Retina (tissue), 1 donor: Measurements from ENCODE around the gene GBP1.
"Not testable (repeated sequence)": the region's sequence is repeated elsewhere in the genome, so short reads cannot be mapped to it uniquely, and the experiment has no call there.

Experiments
- DNase-seq: peaks from one replicate; pipeline ENCODE4 v3.0.0-alpha.2; 2016

GBP1 gene

DNA sequence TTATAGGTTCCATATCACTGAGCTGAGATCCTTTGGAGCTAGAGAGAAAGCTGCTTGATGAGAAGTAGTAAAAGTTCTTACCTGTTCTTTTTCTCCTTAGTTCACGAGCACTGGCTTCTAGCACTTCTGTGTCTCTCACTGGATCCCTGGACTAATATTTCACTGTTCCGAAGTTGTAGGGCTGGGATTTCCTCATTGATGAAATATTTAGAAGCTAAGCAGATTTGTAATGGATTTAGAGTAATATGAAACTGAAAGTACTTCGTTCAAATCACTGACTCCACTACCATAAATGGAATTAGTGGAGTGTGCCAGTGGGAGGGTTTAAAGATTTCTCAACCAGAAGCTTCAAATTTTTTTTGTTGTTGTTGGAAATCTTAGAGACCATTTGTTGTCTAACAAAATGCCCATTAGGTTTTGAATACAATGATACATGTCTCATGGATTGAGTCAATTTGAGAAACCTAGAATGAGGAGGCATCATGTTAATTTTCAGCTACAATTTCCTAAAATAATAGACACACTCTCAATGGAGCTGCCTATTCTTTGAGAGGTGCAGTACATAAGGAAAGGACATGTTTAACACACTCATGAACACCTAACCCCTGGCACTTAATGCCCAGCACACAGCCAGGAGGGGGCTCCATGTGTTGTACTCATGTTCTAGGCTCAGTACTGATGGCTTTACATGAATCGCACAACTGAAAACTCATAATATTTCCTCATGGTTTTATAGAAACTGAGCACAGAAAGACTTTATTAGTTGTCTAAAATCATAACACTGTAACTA lies at the start of gene GBP1:
GBP1 (minus strand) TSS at position 130 of the 790 bp plus-strand sequence. CDS start 1,974 bp downstream, outside the sequence.
- no peak for DNase-seq

DNA sequence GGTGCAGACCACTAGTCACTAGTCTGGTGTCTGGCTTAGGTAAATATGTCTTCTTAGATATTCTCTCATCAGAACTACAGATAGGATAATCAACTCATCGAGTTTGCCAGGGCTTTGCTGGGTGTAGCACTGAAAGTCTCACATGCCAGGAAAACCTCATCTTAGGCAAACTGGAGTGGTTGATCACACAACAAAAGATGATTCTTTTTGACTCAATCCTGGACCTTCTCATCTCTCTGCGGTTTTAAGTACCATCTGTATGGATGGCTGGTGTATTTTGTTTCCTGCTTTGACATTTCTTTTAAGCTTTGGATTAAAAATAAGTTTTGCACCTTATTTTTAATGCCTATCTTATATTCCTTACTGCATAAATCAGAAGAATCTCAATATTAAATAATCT lies 49.7 kb upstream of the GBP1 start:
- no peak for DNase-seq

- no peak for DNase-seq
Observed at GRCh38 chr1:89112871-89113613, 48.0 kb upstream of the GBP1 start.

DNA sequence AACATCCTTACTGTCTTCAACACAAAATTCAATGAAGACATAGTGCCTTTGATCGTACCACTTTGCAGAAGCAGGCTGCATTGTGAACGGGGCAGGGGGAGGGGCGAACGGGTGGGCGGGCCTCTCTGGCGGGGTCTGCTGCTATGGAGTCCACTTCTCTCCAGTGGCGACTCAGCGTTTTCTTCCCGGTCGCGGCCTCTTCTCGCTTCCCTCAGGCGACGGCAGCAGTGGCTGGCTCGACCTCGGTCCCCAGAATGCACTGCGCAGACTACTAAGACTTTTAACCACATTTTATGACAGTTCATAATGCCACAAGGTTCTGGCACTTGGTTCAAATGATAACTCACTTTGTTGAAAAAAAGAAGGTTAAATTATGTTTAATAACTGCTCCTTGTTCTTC lies 39.7 kb upstream of the GBP1 start:
- no peak for DNase-seq

DNA sequence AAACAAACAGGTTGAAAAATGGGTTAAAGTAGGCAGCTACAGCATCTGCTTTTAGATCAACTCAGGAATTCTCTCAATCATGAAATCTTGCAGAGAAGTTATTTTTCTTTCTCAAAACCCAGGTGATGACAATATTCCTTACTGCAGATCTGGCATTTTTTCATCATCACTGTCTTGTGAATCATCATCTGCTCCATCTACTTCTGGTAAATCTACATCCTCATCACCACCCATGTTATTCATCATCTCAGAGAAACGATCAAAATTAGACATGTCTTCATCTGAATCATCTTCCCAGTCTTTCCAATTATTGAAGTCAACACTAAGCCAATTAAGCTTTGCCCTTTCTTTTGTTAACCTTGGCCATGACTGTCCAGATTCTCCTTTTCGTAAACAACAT lies 39.1 kb upstream of the GBP1 start:
- DNase-seq, result no peak

- DNase-seq, result no peak
Observed at GRCh38 chr1:89102021-89102420, 37.0 kb upstream of the GBP1 start.

GRCh38 chr1:89100412-89100811 lies 35.4 kb upstream of the GBP1 start:
- no peak for DNase-seq

GRCh38 chr1:89098857-89099256 lies 33.8 kb upstream of the GBP1 start:
- DNase-seq, result no peak

DNA sequence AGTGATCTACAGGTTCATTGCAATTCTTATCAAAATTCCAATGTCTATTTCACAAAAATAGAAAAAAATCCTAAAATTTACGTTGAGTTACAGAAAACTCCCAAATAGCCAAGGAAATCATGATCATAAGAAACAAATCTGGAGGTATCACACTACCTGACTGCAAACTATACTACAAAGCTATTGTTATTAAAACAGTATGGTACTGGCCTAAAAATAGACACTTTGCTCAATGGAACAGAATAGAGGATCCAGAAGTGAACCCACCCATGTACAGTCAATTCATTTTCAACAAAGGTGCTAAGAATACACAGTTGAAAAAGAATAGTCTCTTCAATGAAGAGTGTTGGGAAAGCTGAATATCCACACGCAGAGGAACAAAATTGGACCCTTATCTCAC lies 30.7 kb upstream of the GBP1 start:
- no peak for DNase-seq

- DNase-seq, result no peak
Observed at GRCh38 chr1:89089962-89090361, 25.0 kb upstream of the GBP1 start.

- DNase-seq, result no peak
Observed at GRCh38 chr1:89088572-89088971, 23.6 kb upstream of the GBP1 start.

DNA sequence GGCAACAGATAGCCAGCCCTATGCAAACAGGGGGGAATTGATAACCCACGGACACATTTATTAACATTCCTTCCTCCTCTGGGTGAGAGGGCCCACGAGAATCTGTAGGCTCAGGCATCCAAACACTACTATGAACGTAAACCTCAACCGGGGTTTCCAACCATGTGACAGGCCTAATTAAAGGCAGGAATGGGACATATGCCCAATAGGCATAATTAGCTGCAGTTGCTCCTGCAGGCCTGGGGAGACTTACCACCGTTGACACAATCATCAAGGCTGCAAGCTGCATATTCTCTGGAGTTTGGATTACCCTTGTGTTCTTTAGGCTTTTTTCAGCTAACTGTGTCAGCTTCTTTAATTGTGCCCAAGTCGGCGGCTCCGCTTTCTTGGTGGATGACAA lies 22.2 kb upstream of the GBP1 start:
- no peak for DNase-seq

GRCh38 chr1:89085781-89086180 lies 20.8 kb upstream of the GBP1 start:
- no peak for DNase-seq

- no peak for DNase-seq
Observed at GRCh38 chr1:89081005-89081404, 16.0 kb upstream of the GBP1 start.

DNA sequence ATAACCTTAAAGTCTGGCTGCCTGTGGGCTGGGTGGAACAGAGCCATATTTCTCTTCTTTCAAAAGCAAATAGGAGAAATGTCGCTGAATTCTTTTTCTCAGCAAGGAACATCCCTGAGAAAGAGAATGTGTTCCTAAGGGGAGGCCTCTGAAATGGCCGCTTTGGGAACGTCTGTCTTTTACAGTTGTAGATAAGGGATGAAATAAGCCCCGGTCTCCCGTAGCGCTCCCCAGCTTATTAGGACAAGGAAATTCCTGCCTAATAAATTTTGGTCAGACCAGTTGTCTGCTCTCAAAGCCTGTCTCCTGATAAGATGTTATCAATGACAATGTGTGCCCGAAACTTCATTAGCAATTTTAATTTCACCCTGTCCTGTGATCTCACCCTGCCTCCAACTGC lies 15.1 kb upstream of the GBP1 start:
- not testable (repeated sequence) for DNase-seq

DNA sequence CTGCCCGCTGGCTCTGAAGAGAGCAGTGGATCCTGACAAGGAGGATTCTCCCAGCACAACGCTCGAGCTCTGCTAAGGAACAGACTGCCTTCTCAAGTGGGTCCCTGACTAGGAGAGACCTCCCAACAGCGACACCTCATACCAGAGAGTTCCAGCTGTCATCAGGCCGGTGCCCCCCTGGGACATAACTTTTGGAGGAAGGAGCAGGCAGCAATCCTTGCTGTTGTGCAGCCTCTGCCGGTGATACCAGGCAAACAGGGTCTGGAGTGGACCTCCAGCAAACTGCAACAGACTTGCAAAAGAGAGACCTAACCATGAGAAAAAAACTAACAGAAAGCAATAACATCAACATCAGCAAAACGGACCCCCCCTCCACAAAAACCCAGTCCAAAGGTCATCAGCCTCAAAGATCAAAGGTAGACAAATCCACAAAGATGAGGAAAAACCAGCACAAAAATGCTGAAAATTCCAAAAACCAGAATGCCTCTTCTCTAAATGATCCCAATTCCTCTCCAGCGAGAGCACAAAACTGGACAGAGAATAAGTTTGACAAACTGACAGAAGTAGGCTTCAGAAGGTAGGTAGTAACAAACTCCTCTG lies 7.6 kb upstream of the GBP1 start:
- not testable (repeated sequence) for DNase-seq

DNA sequence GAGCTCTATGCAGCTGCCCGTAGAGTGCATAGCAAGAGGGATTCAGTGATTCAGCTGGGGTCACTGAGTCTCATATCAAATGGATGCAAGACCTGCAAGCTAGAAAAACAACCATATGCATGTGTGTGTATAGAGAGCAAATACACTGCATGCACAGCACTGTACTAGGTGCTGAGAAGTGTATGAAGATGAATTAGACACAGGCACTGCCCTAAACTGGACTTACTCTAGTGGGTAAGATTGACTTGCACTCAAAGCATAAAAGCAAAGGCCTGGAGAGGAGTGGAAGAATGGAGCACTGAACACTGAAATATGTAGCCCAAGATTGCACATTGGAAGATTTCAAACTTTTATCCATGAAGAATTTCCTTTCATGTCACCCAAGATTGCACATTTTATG lies 5.5 kb upstream of the GBP1 start:
- DNase-seq, result no peak

GRCh38 chr1:89069951-89070350 lies 4.9 kb upstream of the GBP1 start:
- no peak for DNase-seq

- DNase-seq, result no peak
Observed at GRCh38 chr1:89068291-89068690, 3.3 kb upstream of the GBP1 start.

DNA sequence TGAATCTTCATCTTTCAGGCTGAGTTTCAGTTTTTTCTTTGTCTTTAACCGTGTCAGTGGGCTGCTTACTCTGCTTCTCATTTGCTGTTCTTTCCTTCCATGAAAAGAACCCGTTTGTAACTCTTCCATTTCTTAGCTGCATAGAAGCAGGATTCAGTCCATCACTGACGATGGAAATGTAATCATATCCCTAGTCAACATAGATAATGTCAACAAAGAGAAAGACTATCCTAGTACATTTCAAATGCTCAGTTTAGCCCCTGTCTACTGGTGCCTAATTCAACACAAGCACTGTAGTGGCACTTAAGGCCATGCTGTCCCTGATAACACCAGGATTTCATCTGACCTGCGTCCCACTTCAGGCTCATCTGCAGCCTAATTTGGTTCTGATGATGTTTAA lies 376 bp downstream of the GBP1 start:
- no peak for DNase-seq

DNA sequence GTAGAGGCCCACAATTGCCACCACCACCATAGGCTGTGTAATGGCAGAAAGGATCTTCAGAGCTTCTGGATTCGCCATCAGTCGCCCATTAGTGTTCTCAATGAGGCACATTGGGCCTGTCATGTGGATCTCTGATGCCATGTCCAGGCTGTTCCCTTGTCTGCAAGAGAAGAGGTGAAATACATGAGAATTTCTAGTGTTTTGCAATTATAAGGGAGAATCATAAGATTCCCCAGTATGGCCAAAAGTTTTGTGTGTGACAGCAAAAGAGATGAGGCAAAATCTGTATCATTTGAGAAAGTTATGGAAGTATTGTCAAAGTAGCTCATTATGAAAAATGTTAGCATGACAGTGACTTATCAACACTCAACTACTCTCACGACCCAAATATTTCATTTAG lies 1.9 kb downstream of the GBP1 start:
- no peak for DNase-seq

- no peak for DNase-seq
Observed at GRCh38 chr1:89060091-89060490, 4.9 kb downstream of the GBP1 start.

- no peak for DNase-seq
Observed at GRCh38 chr1:89051955-89052312, 13.1 kb downstream of the GBP1 start.

- DNase-seq, result no peak
Observed at GRCh38 chr1:89051300-89051954, 13.6 kb downstream of the GBP1 start.
